ENCODE results near the gene KLK8.

Gene KLK8

GRCh38 chr19:50978772-50979390 is 22.5 kb downstream of the KLK8 start:
- no peaks in the 10 kb centered on the region for H3K36me3 ChIP-seq (ENCODE audit: insufficient read depth, low read length)
- no peaks in the 10 kb centered on the region for H3K4me1 ChIP-seq (ENCODE audit: insufficient read depth, low read length, severe bottlenecking)
- no peak overlapping the region for H3K4me3 ChIP-seq (ENCODE audit: low read depth, low read length, poor library complexity, severe bottlenecking)
- no peak overlapping the region for H2AFZ ChIP-seq (ENCODE audit: low read length)
- no peak overlapping the region for H3K27ac ChIP-seq (ENCODE audit: low read depth, low read length, poor library complexity, severe bottlenecking)
- no peak overlapping the region for H3K4me2 ChIP-seq (ENCODE audit: low read length)
- no peaks in the 10 kb centered on the region for H3K9me2 ChIP-seq (ENCODE audit: low read depth, low read length)
- H3K9me3 ChIP-seq (ENCODE audit: low read length), result no peaks in the 10 kb centered on the region
- TF ChIP-seq CTCF (IDR thresholded peaks at IDR 0.05; ENCODE audit: low read length) (no peak), EZH2 (IDR thresholded peaks at IDR 0.05; ENCODE audit: borderline replicate concordance, low read length) (no peak)
- no peaks in the 10 kb centered on the region for H3F3A ChIP-seq (ENCODE audit: insufficient read depth, low read length)
- no peak overlapping the region for H3K9ac ChIP-seq (ENCODE audit: low read length)
- no peaks in the 10 kb centered on the region for H4K20me1 ChIP-seq (ENCODE audit: insufficient read depth, low read length)
- no peaks in the 10 kb centered on the region for H3K27me3 ChIP-seq (ENCODE audit: insufficient read depth, low read length)
- no peaks in the 10 kb centered on the region for H3K79me2 ChIP-seq (ENCODE audit: insufficient read depth, low read length)

- no peaks in the 10 kb centered on the region for H3K9me3 ChIP-seq (ENCODE audit: low read length)
- no peak overlapping the region for H3K27ac ChIP-seq (ENCODE audit: low read depth, low read length, poor library complexity, severe bottlenecking)
- no peak overlapping the region for H3K4me2 ChIP-seq (ENCODE audit: low read length)
- H3K4me3 ChIP-seq (ENCODE audit: low read depth, low read length, poor library complexity, severe bottlenecking), result no peak overlapping the region
- H3K36me3 ChIP-seq (ENCODE audit: insufficient read depth, low read length), result no peaks in the 10 kb centered on the region
- no peaks in the 10 kb centered on the region for H4K20me1 ChIP-seq (ENCODE audit: insufficient read depth, low read length)
- no peak overlapping the region for H3K9ac ChIP-seq (ENCODE audit: low read length)
- H2AFZ ChIP-seq (ENCODE audit: low read length), result no peak overlapping the region
- no peaks in the 10 kb centered on the region for H3K79me2 ChIP-seq (ENCODE audit: insufficient read depth, low read length)
- TF ChIP-seq EZH2 (IDR thresholded peaks at IDR 0.05; ENCODE audit: borderline replicate concordance, low read length), result no peak
- TF ChIP-seq CTCF (IDR thresholded peaks at IDR 0.05; ENCODE audit: low read length), result no peak
- H3K27me3 ChIP-seq (ENCODE audit: insufficient read depth, low read length), result no peaks in the 10 kb centered on the region
- no peaks in the 10 kb centered on the region for H3K4me1 ChIP-seq (ENCODE audit: insufficient read depth, low read length, severe bottlenecking)
- H3F3A ChIP-seq (ENCODE audit: insufficient read depth, low read length), result no peaks in the 10 kb centered on the region
- H3K9me2 ChIP-seq (ENCODE audit: low read depth, low read length), result no peaks in the 10 kb centered on the region
These were observed 23.8 kb downstream of the KLK8 start for GRCh38 chr19:50977626-50978025.

- no peak overlapping the region for H3K27ac ChIP-seq (ENCODE audit: low read depth, low read length, poor library complexity, severe bottlenecking)
- no peak overlapping the region for H2AFZ ChIP-seq (ENCODE audit: low read length)
- H3F3A ChIP-seq (ENCODE audit: insufficient read depth, low read length), result no peaks in the 10 kb centered on the region
- no peaks in the 10 kb centered on the region for H3K27me3 ChIP-seq (ENCODE audit: insufficient read depth, low read length)
- H3K36me3 ChIP-seq (ENCODE audit: insufficient read depth, low read length), result no peaks in the 10 kb centered on the region
- no peaks in the 10 kb centered on the region for H3K9me3 ChIP-seq (ENCODE audit: low read length)
- no peak overlapping the region for H3K4me3 ChIP-seq (ENCODE audit: low read depth, low read length, poor library complexity, severe bottlenecking)
- H3K79me2 ChIP-seq (ENCODE audit: insufficient read depth, low read length), result no peaks in the 10 kb centered on the region
- no peaks in the 10 kb centered on the region for H4K20me1 ChIP-seq (ENCODE audit: insufficient read depth, low read length)
- H3K9ac ChIP-seq (ENCODE audit: low read length), result no peak overlapping the region
- TF ChIP-seq CTCF (IDR thresholded peaks at IDR 0.05; ENCODE audit: low read length), result no peak
- H3K4me2 ChIP-seq (ENCODE audit: low read length), result no peak overlapping the region
- no peaks in the 10 kb centered on the region for H3K9me2 ChIP-seq (ENCODE audit: low read depth, low read length)
- no peaks in the 10 kb centered on the region for H3K4me1 ChIP-seq (ENCODE audit: insufficient read depth, low read length, severe bottlenecking)
These were observed 25.6 kb downstream of the KLK8 start for GRCh38 chr19:50975766-50976165.

Measured in OCI-LY1 (cell line).